Measurements from ENCODE around the gene SLC52A3. TPM values are rescaled to one million over a fixed set of nuclear protein-coding genes. Genes with fewer than 3 reads are reported as not detected.
"Not testable (repeated sequence)": the region's sequence is repeated elsewhere in the genome, so short reads cannot be mapped to it uniquely, and the experiment has no call there.

The SLC52A3 gene
- total and polyA plus RNA-seq, 8 donors: 0.67 to 2.9 (median 1.4) TPM

DNA sequence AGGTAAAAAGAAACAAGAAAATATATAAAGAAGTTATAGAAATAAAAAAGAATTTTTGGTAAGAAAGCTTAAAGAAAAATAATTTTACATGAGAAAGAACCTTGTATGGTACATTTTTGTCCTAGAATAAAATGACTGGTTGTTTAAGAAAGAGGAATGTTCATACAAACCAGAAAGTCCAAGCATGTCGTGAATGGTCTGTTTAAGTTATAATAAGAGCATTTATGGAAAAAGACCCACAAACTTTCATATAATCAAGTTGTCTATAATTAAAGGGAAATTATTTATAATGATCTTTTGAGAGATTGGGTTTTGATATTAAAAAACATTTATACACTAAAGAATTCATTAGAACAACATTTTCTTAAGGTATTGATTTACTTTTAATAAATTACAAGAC, 37.4 kb upstream of the SLC52A3 start:
- intact Hi-C loops (cut with DNase I): no loop called here
- no peaks in the 10 kb centered on the region for H3K9me3 ChIP-seq
- no peaks in the 10 kb centered on the region for H3K4me1 ChIP-seq
- no peak overlapping the region for H3K27ac ChIP-seq
- 28 to 33% methylated on average over 1 of the region's 1 CpG for WGBS, 2 donors
- H3K36me3 ChIP-seq: no peaks in the 10 kb centered on the region
- H3K27me3 ChIP-seq: peaks cover 0 to 4% (median 2%) of the 10 kb centered on the region in 4 donors
- TF ChIP-seq, protein P1, sequence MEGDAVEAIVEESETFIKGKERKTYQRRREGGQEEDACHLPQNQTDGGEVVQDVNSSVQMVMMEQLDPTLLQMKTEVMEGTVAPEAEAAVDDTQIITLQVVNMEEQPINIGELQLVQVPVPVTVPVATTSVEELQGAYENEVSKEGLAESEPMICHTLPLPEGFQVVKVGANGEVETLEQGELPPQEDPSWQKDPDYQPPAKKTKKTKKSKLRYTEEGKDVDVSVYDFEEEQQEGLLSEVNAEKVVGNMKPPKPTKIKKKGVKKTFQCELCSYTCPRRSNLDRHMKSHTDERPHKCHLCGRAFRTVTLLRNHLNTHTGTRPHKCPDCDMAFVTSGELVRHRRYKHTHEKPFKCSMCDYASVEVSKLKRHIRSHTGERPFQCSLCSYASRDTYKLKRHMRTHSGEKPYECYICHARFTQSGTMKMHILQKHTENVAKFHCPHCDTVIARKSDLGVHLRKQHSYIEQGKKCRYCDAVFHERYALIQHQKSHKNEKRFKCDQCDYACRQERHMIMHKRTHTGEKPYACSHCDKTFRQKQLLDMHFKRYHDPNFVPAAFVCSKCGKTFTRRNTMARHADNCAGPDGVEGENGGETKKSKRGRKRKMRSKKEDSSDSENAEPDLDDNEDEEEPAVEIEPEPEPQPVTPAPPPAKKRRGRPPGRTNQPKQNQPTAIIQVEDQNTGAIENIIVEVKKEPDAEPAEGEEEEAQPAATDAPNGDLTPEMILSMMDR (IDR thresholded peaks at IDR 0.05): no peak
- DNase-seq (no peak), FAIRE-seq (peak; percentile 91), ATAC-seq (no peak)
- no peak overlapping the region for H3K4me3 ChIP-seq

DNA sequence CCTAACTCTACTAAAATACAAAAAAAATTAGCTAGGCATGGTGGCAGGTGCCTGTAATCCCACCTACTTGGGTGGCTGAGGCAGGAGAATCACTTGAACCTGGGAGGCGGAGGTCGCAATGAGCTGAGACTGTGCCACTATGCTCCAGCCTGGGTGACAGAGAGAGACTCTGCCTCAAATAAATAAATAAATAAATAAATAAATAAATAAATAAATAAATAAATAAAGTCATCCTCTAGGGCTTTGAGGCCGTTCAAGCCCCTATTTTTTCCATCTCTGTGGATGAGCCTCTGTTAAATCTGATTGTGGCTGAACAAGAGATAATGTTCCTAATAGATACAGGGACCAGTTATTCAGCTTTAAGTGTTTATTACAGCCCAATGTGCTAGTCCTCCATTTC, 33.4 kb upstream of the SLC52A3 start:
- ATAC-seq (no peak), FAIRE-seq (no peak), DNase-seq (no peak)
- H3K4me3 ChIP-seq: no peak overlapping the region
- no peaks in the 10 kb centered on the region for H3K9me3 ChIP-seq
- no peaks in the 10 kb centered on the region for H3K4me1 ChIP-seq
- intact Hi-C loops (cut with DNase I): no loop called here
- TF ChIP-seq, protein P1 (IDR thresholded peaks at IDR 0.05): no peak
- peaks cover 0 to 4% (median 0%) of the 10 kb centered on the region in 4 donors for H3K27me3 ChIP-seq
- H3K27ac ChIP-seq: no peak overlapping the region
- WGBS, 2 donors: 70 to 77% methylated on average over 3 of the region's 3 CpGs
- H3K36me3 ChIP-seq: no peaks in the 10 kb centered on the region

DNA sequence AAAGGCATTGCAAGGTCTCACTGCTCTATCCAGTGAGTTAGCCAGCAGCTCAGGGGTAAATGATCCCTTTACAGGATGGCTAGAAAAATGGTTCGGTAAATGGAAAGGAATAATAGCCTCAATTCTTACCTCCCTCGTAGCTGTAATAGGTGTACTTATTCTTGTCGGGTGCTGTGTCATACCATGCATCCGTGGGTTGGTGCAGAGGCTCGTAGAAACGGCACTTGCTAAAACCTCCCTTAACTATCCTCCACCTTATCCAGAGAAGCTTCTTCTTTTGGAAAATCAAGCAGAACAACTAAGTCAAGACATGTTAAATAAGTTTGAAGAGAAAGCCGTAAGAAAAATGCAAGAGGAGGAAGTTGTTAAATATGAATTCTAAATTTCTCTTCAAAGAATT, 31.7 kb upstream of the SLC52A3 start:
- FAIRE-seq; H3K27ac ChIP-seq; H3K9me3 ChIP-seq; intact Hi-C loops (cut with DNase I); H3K27me3 ChIP-seq; H3K4me3 ChIP-seq; H3K36me3 ChIP-seq; DNase-seq; ATAC-seq; H3K4me1 ChIP-seq: not testable (repeated sequence)
- WGBS, 2 donors: 67 to 89% methylated on average over 7 of the region's 7 CpGs

DNA sequence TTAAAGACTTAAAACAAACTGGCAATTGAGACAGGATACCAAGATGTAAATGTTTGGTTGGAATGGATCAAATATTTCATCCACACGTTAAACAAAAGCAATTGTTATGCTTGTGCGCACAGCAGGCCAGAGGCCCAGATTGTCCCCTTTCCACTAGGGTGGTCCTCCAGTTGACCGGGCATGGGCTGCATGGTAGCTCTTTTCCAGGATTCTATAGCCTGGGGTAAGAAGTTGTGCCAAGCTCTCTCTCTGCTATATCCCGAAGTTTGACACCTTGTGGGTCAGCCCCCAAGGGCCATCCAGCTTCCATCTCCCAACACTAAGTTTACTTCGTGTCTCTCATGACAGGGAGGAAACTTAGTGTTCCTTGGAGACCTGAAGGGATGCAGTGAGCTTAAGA, 30.4 kb upstream of the SLC52A3 start:
- H3K9me3 ChIP-seq; H3K27ac ChIP-seq; H3K4me3 ChIP-seq; intact Hi-C loops (cut with DNase I); H3K27me3 ChIP-seq; FAIRE-seq; H3K4me1 ChIP-seq; H3K36me3 ChIP-seq; ATAC-seq; DNase-seq: not testable (repeated sequence)
- 45 to 47% methylated on average over 5 of the region's 5 CpGs for WGBS, 2 donors

DNA sequence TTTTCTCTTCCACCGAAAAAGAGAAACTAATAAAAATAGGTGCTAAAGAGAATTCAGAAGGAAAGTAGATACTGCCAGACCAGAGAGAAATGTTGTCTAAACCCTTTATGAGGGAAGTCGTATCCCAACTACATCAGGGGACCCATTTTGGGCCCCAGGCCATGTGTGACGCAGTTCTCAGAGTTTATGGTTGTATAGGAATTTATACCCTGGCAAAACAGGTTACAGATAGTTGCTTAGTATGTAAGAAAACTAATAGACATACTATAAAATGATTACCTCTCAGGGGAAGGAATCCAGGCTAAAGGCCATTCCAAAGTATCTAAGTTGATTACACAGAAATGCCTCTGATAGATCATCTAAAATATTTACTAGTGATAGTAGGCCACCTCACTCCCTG, 28.6 kb upstream of the SLC52A3 start:
- intact Hi-C loops (cut with DNase I): no loop called here
- Histone ChIP-seq H3K27me3 (no peaks in the 10 kb centered on the region), H3K27ac (no peak overlapping the region), H3K9me3 (no peaks in the 10 kb centered on the region), H3K4me1 (no peaks in the 10 kb centered on the region), H3K36me3 (no peaks in the 10 kb centered on the region), H3K4me3 (no peak overlapping the region)
- 69 to 77% methylated on average over 3 of the region's 3 CpGs for WGBS, 2 donors
- TF ChIP-seq, protein P1 (IDR thresholded peaks at IDR 0.05): no peak
- DNase-seq (no peak), FAIRE-seq (no peak), ATAC-seq (no peak)

DNA sequence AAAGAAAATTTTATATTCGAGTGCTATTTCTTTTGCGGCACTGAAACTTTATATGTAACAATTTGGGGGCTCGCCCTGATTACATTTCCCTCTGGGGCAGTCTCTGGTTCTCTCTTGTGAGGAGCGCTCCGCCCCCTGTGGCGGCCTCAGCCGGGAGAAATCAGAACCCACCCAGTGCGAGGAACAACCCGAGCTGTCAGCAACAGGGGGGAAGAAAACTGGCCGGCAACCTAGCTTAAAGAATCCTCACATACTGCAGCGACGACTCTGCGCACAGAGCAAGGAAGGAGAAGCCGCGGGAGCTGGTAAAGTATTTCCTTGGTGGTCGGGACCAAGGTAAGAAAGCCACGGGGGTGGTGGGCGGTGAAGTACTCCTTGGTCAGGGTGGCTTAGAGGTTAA, 23.9 kb upstream of the SLC52A3 start:
- intact Hi-C loops (cut with DNase I): no loop called here
- Histone ChIP-seq H3K36me3 (no peaks in the 10 kb centered on the region), H3K4me1 (no peaks in the 10 kb centered on the region), H3K9me3 (no peaks in the 10 kb centered on the region), H3K27ac (no peak overlapping the region), H3K27me3 (no peaks in the 10 kb centered on the region), H3K4me3 (no peak overlapping the region)
- ATAC-seq (no peak), FAIRE-seq (no peak), DNase-seq (no peak)
- TF ChIP-seq, protein P1 (IDR thresholded peaks at IDR 0.05): no peak
- 84 to 85% methylated on average over 18 of the region's 18 CpGs for WGBS, 2 donors
